ENCODE data around the gene ADAMTSL3. TPM values are rescaled to one million over a fixed set of nuclear protein-coding genes. Genes with fewer than 3 reads are reported as not detected.

Gene ADAMTSL3
- total RNA-seq, 2 experiments from 2014 or later, result not detected

GRCh38 chr15:83890587-83890986, 236.7 kb downstream of the ADAMTSL3 start:
- no peaks in the 10 kb centered on the region for H3K4me1 Mint-ChIP-seq (ENCODE audit: low read depth)
- no peak for DNase-seq

GRCh38 chr15:83892498-83892897, 238.6 kb downstream of the ADAMTSL3 start:
- no peaks in the 10 kb centered on the region for H3K4me1 Mint-ChIP-seq (ENCODE audit: low read depth)
- H3K4me3 Mint-ChIP-seq, result no peak overlapping the region
- no peaks in the 10 kb centered on the region for H3K36me3 Mint-ChIP-seq (ENCODE audit: low read depth)
- Histone ChIP-seq H3K4me3 (ENCODE audit: low read length) (no peak overlapping the region), H3K4me1 (ENCODE audit: insufficient read depth, low read length) (no peaks in the 10 kb centered on the region), H3K27ac (ENCODE audit: low read depth in 1 of 2, low read length in 2 of 2) (no peak overlapping the region), H3K9me3 (ENCODE audit: control insufficient read depth in 1 of 2, insufficient read depth in 1 of 2, low read length in 2 of 2) (no peaks in the 10 kb centered on the region), H3K27me3 (ENCODE audit: control insufficient read depth in 1 of 2, insufficient read depth in 2 of 2, low read length in 2 of 2) (no peaks in the 10 kb centered on the region), H3K36me3 (ENCODE audit: insufficient read depth, low read length) (no peaks in the 10 kb centered on the region)
- POLR2A ChIA-PET, result no interaction called here
- H3K9me3 Mint-ChIP-seq, result no peaks in the 10 kb centered on the region
- peaks cover 19% of the 10 kb centered on the region for H3K27me3 Mint-ChIP-seq
- no peak for ATAC-seq (ENCODE audit: poor library complexity)
- no peak overlapping the region for H3K27ac Mint-ChIP-seq
- intact Hi-C loops (cut with DNase I, micrococcal nuclease), result no loop called here
- DNase-seq, result no peak
- CTCF ChIA-PET, result no interaction called here
- TF ChIP-seq CTCF (IDR thresholded peaks at IDR 0.05), result no peak

More at GRCh38 chr15:83890587-83890986, 236.7 kb downstream of the ADAMTSL3 start:
- Histone ChIP-seq H3K4me3 (ENCODE audit: low read length) (no peak overlapping the region), H3K9me3 (ENCODE audit: control insufficient read depth in 1 of 2, insufficient read depth in 1 of 2, low read length in 2 of 2) (no peaks in the 10 kb centered on the region), H3K27me3 (ENCODE audit: control insufficient read depth in 1 of 2, insufficient read depth in 2 of 2, low read length in 2 of 2) (no peaks in the 10 kb centered on the region), H3K36me3 (ENCODE audit: insufficient read depth, low read length) (no peaks in the 10 kb centered on the region), H3K4me1 (ENCODE audit: insufficient read depth, low read length) (no peaks in the 10 kb centered on the region), H3K27ac (ENCODE audit: low read depth in 1 of 2, low read length in 2 of 2) (no peak overlapping the region)
- Mint-ChIP-seq H3K4me3 (no peak overlapping the region), H3K27me3 (peaks cover 26% of the 10 kb centered on the region), H3K27ac (no peak overlapping the region), H3K36me3 (ENCODE audit: low read depth) (no peaks in the 10 kb centered on the region), H3K9me3 (no peaks in the 10 kb centered on the region)
- intact Hi-C loops (cut with DNase I, micrococcal nuclease), result no loop called here
- no peak for ATAC-seq (ENCODE audit: poor library complexity)
- TF ChIP-seq CTCF (IDR thresholded peaks at IDR 0.05), result no peak
- CTCF ChIA-PET, result no interaction called here
- POLR2A ChIA-PET, result no interaction called here

- no peaks in the 10 kb centered on the region for H3K36me3 Mint-ChIP-seq (ENCODE audit: low read depth)
- POLR2A ChIA-PET, result no interaction called here
- CTCF ChIA-PET, result no interaction called here
These were observed 239.4 kb downstream of the ADAMTSL3 start for GRCh38 chr15:83893308-83893707.

More at GRCh38 chr15:83893308-83893707, 239.4 kb downstream of the ADAMTSL3 start:
- Mint-ChIP-seq H3K27ac (no peak overlapping the region), H3K27me3 (peaks cover 19% of the 10 kb centered on the region), H3K9me3 (no peaks in the 10 kb centered on the region), H3K4me3 (no peak overlapping the region), H3K4me1 (ENCODE audit: low read depth) (no peaks in the 10 kb centered on the region)
- no peak for TF ChIP-seq CTCF (IDR thresholded peaks at IDR 0.05)
- Histone ChIP-seq H3K4me3 (ENCODE audit: low read length) (no peak overlapping the region), H3K4me1 (ENCODE audit: insufficient read depth, low read length) (no peaks in the 10 kb centered on the region), H3K9me3 (ENCODE audit: control insufficient read depth in 1 of 2, insufficient read depth in 1 of 2, low read length in 2 of 2) (no peaks in the 10 kb centered on the region), H3K36me3 (ENCODE audit: insufficient read depth, low read length) (no peaks in the 10 kb centered on the region), H3K27ac (ENCODE audit: low read depth in 1 of 2, low read length in 2 of 2) (no peak overlapping the region), H3K27me3 (ENCODE audit: control insufficient read depth in 1 of 2, insufficient read depth in 2 of 2, low read length in 2 of 2) (no peaks in the 10 kb centered on the region)
- no peak for ATAC-seq (ENCODE audit: poor library complexity)
- DNase-seq, result no peak
- intact Hi-C loops (cut with DNase I, micrococcal nuclease), result no loop called here
